Thyroid gland (tissue), 4 donors: ENCODE measurements around the gene DLG2.

ENCODE experiments used
- POLR2A ChIP-seq, 2 donors: fragments of 450-650 bp; IDR thresholded peaks; one replicate each; pipeline ENCODE4 v1.6.1; 2017; ENCODE audit warnings: antibody characterized with exemption in 2 of 2, mild to moderate bottlenecking in 2 of 2, moderate library complexity in 1 of 2
- TF ChIP-seq, protein P1 (sequence below), 6 experiments: fragments of 200-600 bp in 3 of 6; fragments of 450-650 bp in 3 of 6; sonication (generic) in 3 of 6; IDR thresholded peaks; one replicate each; pipeline ENCODE4 v1.5.1; 2016 to 2019; ENCODE audit warnings: antibody characterized with exemption in 6 of 6, mild to moderate bottlenecking in 2 of 6, inconsistent platforms in 1 of 6, moderate library complexity in 1 of 6

DNA sequence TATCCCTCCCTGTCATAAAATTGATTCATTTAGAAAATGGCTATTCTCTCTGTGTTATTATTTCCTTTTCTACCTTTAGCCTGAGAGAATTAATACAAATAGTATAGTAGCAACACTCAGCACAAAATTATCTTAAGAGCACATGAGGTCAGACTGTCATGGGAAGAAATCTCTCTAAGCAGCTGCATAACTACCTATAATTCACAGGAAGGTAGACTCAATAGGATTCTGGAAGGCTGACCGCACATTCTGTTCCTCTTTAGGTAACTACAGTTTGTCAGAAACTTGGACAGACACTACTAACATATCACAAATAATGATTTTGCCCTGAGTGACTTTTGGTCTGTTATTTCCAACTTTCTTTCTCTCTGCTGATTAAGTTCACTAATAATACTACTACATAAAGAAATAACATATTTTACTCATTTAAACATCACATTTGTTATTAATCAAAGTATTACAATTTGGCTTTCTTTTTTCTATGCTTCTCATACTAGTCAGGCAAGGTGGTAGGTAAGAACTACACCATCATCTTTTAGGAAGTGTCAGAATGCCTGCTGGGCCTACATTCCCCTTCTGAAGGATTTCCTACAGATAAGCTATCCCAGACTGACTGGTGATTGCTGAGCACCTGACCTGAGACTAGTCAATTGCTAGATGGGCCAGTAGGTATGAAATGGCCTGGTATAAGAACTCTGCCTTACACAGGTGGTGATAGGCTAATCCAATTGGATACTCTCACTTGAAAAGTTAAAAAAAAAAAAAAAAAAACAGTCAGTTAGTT is 325.1 kb downstream of the DLG2 start:
- TF ChIP-seq, protein P1, sequence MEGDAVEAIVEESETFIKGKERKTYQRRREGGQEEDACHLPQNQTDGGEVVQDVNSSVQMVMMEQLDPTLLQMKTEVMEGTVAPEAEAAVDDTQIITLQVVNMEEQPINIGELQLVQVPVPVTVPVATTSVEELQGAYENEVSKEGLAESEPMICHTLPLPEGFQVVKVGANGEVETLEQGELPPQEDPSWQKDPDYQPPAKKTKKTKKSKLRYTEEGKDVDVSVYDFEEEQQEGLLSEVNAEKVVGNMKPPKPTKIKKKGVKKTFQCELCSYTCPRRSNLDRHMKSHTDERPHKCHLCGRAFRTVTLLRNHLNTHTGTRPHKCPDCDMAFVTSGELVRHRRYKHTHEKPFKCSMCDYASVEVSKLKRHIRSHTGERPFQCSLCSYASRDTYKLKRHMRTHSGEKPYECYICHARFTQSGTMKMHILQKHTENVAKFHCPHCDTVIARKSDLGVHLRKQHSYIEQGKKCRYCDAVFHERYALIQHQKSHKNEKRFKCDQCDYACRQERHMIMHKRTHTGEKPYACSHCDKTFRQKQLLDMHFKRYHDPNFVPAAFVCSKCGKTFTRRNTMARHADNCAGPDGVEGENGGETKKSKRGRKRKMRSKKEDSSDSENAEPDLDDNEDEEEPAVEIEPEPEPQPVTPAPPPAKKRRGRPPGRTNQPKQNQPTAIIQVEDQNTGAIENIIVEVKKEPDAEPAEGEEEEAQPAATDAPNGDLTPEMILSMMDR (IDR thresholded peaks at IDR 0.05), result no peak
- no peak for TF ChIP-seq POLR2A (IDR thresholded peaks at IDR 0.05)
